DND-41 (cell line): ENCODE data around the gene TCF12.

Source experiments
- CTCF ChIP-seq: IDR thresholded peaks from 2 replicates; pipeline ENCODE4 v1.5.1; 2012; ENCODE audit warnings: borderline replicate concordance, low read length, moderate library complexity, mild to moderate bottlenecking; ENCODE audit not compliant: poor library complexity, severe bottlenecking; ENCODE audit errors: extremely low read depth
- EZH2 ChIP-seq: IDR thresholded peaks from 3 replicates; pipeline ENCODE4 v1.6.1; 2012; ENCODE audit warnings: borderline replicate concordance, low read depth, mild to moderate bottlenecking, moderate library complexity, low read length, inconsistent platforms; ENCODE audit not compliant: severe bottlenecking

- no peak for TF ChIP-seq CTCF
- TF ChIP-seq EZH2 = no peak
Observed at GRCh38 chr15:57149196-57149595, 230.8 kb downstream of the TCF12 start.
